Ishikawa (cell line): ENCODE results near the gene TCN2.

Source experiments
- CEBPB ChIP-seq: IDR thresholded peaks from 2 replicates; pipeline ENCODE4 v1.6.1; 2012
- CREB1 ChIP-seq: IDR thresholded peaks from 2 replicates; pipeline ENCODE4 v1.6.1; 2012; ENCODE audit warnings: low read depth
- EGR1 ChIP-seq: IDR thresholded peaks from 2 replicates; pipeline ENCODE4 v1.6.1; 2012
- EP300 ChIP-seq: IDR thresholded peaks from 2 replicates; pipeline ENCODE4 v1.6.1; 2012; ENCODE audit warnings: borderline replicate concordance
- FOXM1 ChIP-seq: IDR thresholded peaks from 2 replicates; pipeline ENCODE4 v1.6.1; 2012; ENCODE audit warnings: low read depth, borderline replicate concordance
- MAX ChIP-seq: IDR thresholded peaks from 2 replicates; pipeline ENCODE4 v1.6.1; 2012
- NFIC ChIP-seq: IDR thresholded peaks from 2 replicates; pipeline ENCODE4 v1.6.1; 2012
- RAD21 ChIP-seq: IDR thresholded peaks from 2 replicates; pipeline ENCODE4 v1.6.1; 2012; ENCODE audit warnings: low read depth
- REST ChIP-seq: IDR thresholded peaks from 2 replicates; pipeline ENCODE4 v1.6.1; 2012; ENCODE audit warnings: low read depth, mild to moderate bottlenecking
- TAF1 ChIP-seq: IDR thresholded peaks from 2 replicates; pipeline ENCODE4 v1.6.1; 2012; ENCODE audit warnings: low read depth, mild to moderate bottlenecking
- TCF12 ChIP-seq: IDR thresholded peaks from 2 replicates; pipeline ENCODE4 v1.6.1; 2012; ENCODE audit warnings: low read depth
- TEAD4 ChIP-seq: IDR thresholded peaks from 2 replicates; pipeline ENCODE4 v1.6.1; 2012
- USF1 ChIP-seq: IDR thresholded peaks from 2 replicates; pipeline ENCODE4 v1.6.1; 2012
- YY1 ChIP-seq: IDR thresholded peaks from 2 replicates; pipeline ENCODE4 v1.6.1; 2012; ENCODE audit warnings: low read depth
- ZBTB7A ChIP-seq: IDR thresholded peaks from 2 replicates; pipeline ENCODE4 v1.6.1; 2012; ENCODE audit warnings: low read depth

Gene TCN2

GRCh38 chr22:30566125-30566524 is 40.8 kb upstream of the TCN2 start:
- TF ChIP-seq EGR1, result no peak
- no peak for TF ChIP-seq CEBPB
- TF ChIP-seq MAX, result no peak
- TF ChIP-seq NFIC, result no peak
- TF ChIP-seq USF1, result no peak
- TF ChIP-seq TEAD4, result no peak
- TF ChIP-seq REST, result no peak
- no peak for TF ChIP-seq TCF12
- no peak for TF ChIP-seq ZBTB7A
- no peak for TF ChIP-seq CREB1

GRCh38 chr22:30568137-30568805 is 38.7 kb upstream of the TCN2 start:
- no peak for TF ChIP-seq RAD21
- no peak for TF ChIP-seq ZBTB7A
- TF ChIP-seq USF1, result no peak
- no peak for TF ChIP-seq NFIC
- no peak for TF ChIP-seq REST

- TF ChIP-seq USF1 (no peak), TEAD4 (no peak), FOXM1 (no peak), ZBTB7A (no peak), TCF12 (no peak), MAX (no peak), NFIC (no peak), CREB1 (no peak), YY1 (no peak), RAD21 (no peak), REST (no peak), CEBPB (no peak), EGR1 (no peak), EP300 (no peak), TAF1 (no peak)
Measured at GRCh38 chr22:30569674-30570202, 37.2 kb upstream of the TCN2 start.

- TF ChIP-seq USF1 (no peak), FOXM1 (no peak)
Measured at GRCh38 chr22:30572210-30572609, 34.8 kb upstream of the TCN2 start.
